DND-41 (cell line): Measurements from ENCODE around the gene CCN5.

Experiments used
- ATAC-seq: fragments of 200-7000 bp; cut with Tn5 transposase; 3 replicates; pipeline ENCODE4 v1.9.1; 2021; ENCODE audit warnings: low read depth; ENCODE audit not compliant: insufficient read depth
- DNase-seq: peaks from one replicate; pipeline ENCODE4 v3.0.0-alpha.2; 2020
- H2AFZ ChIP-seq: 2 replicates; pipeline ENCODE4 v1.6.0; 2012; ENCODE audit warnings: low read depth, low read length
- H3K27ac ChIP-seq: 2 replicates; pipeline ENCODE4 v1.5.1; 2012; ENCODE audit warnings: low read length, inconsistent platforms
- H3K27me3 ChIP-seq: fragments of 200-600 bp; sonication (generic); 2 replicates; pipeline ENCODE4 v1.6.0; 2012; ENCODE audit warnings: low read length, mild to moderate bottlenecking, inconsistent platforms; ENCODE audit not compliant: insufficient read depth, poor library complexity
- H3K36me3 ChIP-seq: 2 replicates; pipeline ENCODE4 v1.5.1; 2012; ENCODE audit warnings: low read length, inconsistent platforms; ENCODE audit not compliant: insufficient read depth
- H3K4me1 ChIP-seq: 2 replicates; pipeline ENCODE4 v1.5.1; 2012; ENCODE audit warnings: mild to moderate bottlenecking, low read length; ENCODE audit not compliant: insufficient read depth
- H3K4me2 ChIP-seq: 2 replicates; pipeline ENCODE4 v1.6.0; 2012; ENCODE audit warnings: mild to moderate bottlenecking, moderate library complexity, low read length, inconsistent platforms; ENCODE audit not compliant: insufficient read depth
- H3K4me3 ChIP-seq, 2 experiments: fragments of 200-600 bp in 1 of 2; shearing (Covaris generic) in 1 of 2; 2 replicates each; pipeline ENCODE4 v1.5.1; 2012 to 2016; ENCODE audit warnings: inconsistent platforms in 2 of 2, low read length in 2 of 2, mild to moderate bottlenecking in 2 of 2, low read depth in 1 of 2, moderate library complexity in 1 of 2
- H3K79me2 ChIP-seq: 2 replicates; pipeline ENCODE4 v1.6.0; 2012; ENCODE audit warnings: low read length, inconsistent platforms; ENCODE audit not compliant: insufficient read depth
- H3K9ac ChIP-seq: 2 replicates; pipeline ENCODE4 v1.6.0; 2012; ENCODE audit warnings: low read depth, mild to moderate bottlenecking, inconsistent platforms, low read length, moderate library complexity
- H3K9me3 ChIP-seq: 2 replicates; pipeline ENCODE4 v1.5.1; 2012; ENCODE audit warnings: low read length, moderate library complexity, mild to moderate bottlenecking, inconsistent platforms; ENCODE audit not compliant: insufficient read depth, severe bottlenecking
- H4K20me1 ChIP-seq: 2 replicates; pipeline ENCODE4 v1.6.0; 2012; ENCODE audit warnings: low read length; ENCODE audit not compliant: insufficient read depth
- EZH2 ChIP-seq: IDR thresholded peaks from 3 replicates; pipeline ENCODE4 v1.6.1; 2012; ENCODE audit warnings: borderline replicate concordance, low read depth, mild to moderate bottlenecking, moderate library complexity, low read length, inconsistent platforms; ENCODE audit not compliant: severe bottlenecking
- TF ChIP-seq, protein P1 (sequence below): IDR thresholded peaks from 2 replicates; pipeline ENCODE4 v1.5.1; 2012; ENCODE audit warnings: borderline replicate concordance, low read length, moderate library complexity, mild to moderate bottlenecking; ENCODE audit not compliant: poor library complexity, severe bottlenecking; ENCODE audit errors: extremely low read depth

CCN5 gene

DNA sequence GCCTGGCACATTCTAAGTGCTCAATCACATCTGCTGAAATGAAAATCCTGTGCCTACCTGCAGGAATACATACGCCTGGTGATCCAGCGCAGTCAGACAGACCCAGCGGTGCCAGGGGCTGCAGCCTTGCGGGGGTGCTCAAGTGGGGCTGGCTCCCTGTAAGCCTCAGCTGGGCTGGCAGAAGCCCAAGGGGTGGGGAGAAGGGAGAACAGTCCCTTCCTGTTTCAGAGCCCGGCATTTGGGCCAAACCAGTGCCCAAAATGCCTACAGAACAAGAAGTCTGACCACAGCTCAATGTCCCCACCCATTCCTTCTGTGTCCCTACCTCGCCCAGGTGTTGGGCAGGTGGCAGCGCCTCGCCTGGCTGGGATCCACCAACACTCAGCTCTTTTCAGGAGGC is 53.1 kb downstream of the CCN5 start:
- ATAC-seq (no peak), DNase-seq (no peak)
- H3K36me3 ChIP-seq, result no peaks in the 10 kb centered on the region
- no peak overlapping the region for H3K4me3 ChIP-seq
- no peak overlapping the region for H2AFZ ChIP-seq
- H3K9ac ChIP-seq, result no peak overlapping the region
- H3K9me3 ChIP-seq, result no peaks in the 10 kb centered on the region
- no peak overlapping the region for H3K27ac ChIP-seq
- no peaks in the 10 kb centered on the region for H3K79me2 ChIP-seq
- no peak overlapping the region for H3K4me2 ChIP-seq
- H3K4me1 ChIP-seq, result no peaks in the 10 kb centered on the region
- TF ChIP-seq, protein P1, sequence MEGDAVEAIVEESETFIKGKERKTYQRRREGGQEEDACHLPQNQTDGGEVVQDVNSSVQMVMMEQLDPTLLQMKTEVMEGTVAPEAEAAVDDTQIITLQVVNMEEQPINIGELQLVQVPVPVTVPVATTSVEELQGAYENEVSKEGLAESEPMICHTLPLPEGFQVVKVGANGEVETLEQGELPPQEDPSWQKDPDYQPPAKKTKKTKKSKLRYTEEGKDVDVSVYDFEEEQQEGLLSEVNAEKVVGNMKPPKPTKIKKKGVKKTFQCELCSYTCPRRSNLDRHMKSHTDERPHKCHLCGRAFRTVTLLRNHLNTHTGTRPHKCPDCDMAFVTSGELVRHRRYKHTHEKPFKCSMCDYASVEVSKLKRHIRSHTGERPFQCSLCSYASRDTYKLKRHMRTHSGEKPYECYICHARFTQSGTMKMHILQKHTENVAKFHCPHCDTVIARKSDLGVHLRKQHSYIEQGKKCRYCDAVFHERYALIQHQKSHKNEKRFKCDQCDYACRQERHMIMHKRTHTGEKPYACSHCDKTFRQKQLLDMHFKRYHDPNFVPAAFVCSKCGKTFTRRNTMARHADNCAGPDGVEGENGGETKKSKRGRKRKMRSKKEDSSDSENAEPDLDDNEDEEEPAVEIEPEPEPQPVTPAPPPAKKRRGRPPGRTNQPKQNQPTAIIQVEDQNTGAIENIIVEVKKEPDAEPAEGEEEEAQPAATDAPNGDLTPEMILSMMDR, result no peak
- no peak for TF ChIP-seq EZH2
- peaks cover 26% of the 10 kb centered on the region for H3K27me3 ChIP-seq
- H4K20me1 ChIP-seq, result no peaks in the 10 kb centered on the region

DNA sequence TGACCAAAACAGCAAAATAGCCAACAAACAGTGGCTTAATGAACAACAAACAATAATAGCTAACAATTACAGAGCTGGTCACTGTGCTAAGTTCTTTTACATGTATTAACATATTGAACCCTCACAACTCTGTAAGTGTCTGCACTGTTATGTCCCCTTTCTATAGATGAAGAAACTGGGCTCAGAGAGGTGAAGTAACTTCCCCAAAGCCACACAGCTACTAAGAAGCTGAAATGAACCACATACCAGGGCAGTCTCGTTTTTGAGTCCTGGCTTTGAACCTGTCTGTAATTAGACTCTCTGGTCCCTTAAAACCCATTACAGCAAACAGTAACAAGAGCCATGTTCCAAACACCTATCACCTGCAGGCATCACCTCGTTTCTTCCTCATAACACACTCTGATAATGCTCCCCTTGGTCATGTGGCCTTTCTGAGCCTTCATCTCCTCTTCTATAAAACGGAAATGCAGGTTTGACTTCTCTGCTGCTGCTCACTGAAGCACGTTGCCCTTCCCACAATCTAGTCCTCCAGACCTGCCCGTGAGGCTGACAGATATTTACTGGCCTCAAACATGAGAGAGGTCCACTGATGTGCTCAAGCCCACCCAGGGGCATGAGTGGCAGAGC is 53.8 kb downstream of the CCN5 start:
- Histone ChIP-seq H3K9ac (no peak overlapping the region), H3K27me3 (peaks cover 26% of the 10 kb centered on the region), H3K79me2 (no peaks in the 10 kb centered on the region), H3K36me3 (no peaks in the 10 kb centered on the region), H3K4me3 (no peak overlapping the region), H3K9me3 (no peaks in the 10 kb centered on the region), H4K20me1 (no peaks in the 10 kb centered on the region), H3K4me1 (no peaks in the 10 kb centered on the region), H3K4me2 (no peak overlapping the region), H2AFZ (no peak overlapping the region), H3K27ac (no peak overlapping the region)
- TF ChIP-seq, protein P1, result no peak
- TF ChIP-seq EZH2, result no peak
- DNase-seq (no peak), ATAC-seq (no peak)

DNA sequence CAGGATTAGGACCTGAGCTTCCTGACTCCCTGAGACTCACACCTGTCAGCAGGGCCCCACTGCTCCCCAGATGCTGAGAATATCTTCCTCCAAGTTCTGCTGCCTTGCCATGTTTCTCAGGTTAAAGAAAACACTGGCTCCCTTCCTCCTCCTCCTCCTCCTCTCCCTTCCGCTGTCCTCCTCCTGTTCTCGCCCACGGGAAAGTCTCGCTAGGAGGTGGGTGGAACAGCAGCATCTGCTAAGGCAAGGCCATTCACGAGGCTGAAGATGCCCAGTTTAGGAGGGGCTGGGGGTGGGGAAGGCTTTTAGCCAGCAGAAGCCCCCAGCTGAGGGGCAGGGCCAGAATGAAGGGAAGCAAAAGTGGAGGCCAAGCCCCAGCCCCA is 54.3 kb downstream of the CCN5 start:
- Histone ChIP-seq H3K4me3 (no peak overlapping the region), H3K27me3 (peaks cover 20% of the 10 kb centered on the region), H3K36me3 (no peaks in the 10 kb centered on the region), H2AFZ (no peak overlapping the region), H3K27ac (no peak overlapping the region), H3K4me1 (no peaks in the 10 kb centered on the region), H3K79me2 (no peaks in the 10 kb centered on the region), H4K20me1 (no peaks in the 10 kb centered on the region), H3K9me3 (no peaks in the 10 kb centered on the region), H3K9ac (no peak overlapping the region), H3K4me2 (no peak overlapping the region)
- ATAC-seq, result no peak
- TF ChIP-seq, protein P1, result no peak
- no peak for TF ChIP-seq EZH2
- no peak for DNase-seq
